K562 (cell line): ENCODE measurements around the gene ZNF750. TPM values are rescaled to one million over a fixed set of nuclear protein-coding genes. Genes with fewer than 3 reads are reported as not detected.
A peak's percentile ranks its signal among the peaks of the same experiment; 100 is the strongest.

Experiments used
- ATAC-seq: fragments of 200-7000 bp; cut with Tn5 transposase; 3 replicates; pipeline ENCODE4 v1.9.1; 2020; ENCODE audit warnings: moderate library complexity
- BruUV-seq: library from RNA; stranded (reverse); fragments of 400-500 nt; replicated peaks from 2 replicates; lab custom pipeline; 2021; lab: Mats Ljungman, UMichigan
- CTCF ChIA-PET: fragments of 300-600 bp; formaldehyde crosslinking; extraction: SDS; loops from one replicate; lab custom pipeline; 2021; ENCODE audit warnings: low intra/inter-chr PET ratio; lab: Yijun Ruan, JAX
- POLR2A ChIA-PET: fragments of 300-600, 350-650 bp; sonication (Branson Sonifier 250); formaldehyde crosslinking; extraction: SDS; loops from one replicate; lab custom pipeline; 2021; ENCODE audit warnings: antibody characterized with exemption, inconsistent platforms; lab: Yijun Ruan, JAX
- DNase-seq, 4 experiments: peaks; one replicate each; pipeline versions ENCODE4 v3.0.0 to v3.0.0-alpha.2; 2011 to 2018; ENCODE audit warnings: low spot score in 3 of 4, mixed read lengths in 3 of 4; ENCODE audit errors: extremely low read depth in 1 of 4
- FAIRE-seq: peaks from 2 replicates; lab custom pipeline; 2011; peaks lifted over from hg19 to GRCh38; lab: Jason Lieb, UNC
- H2AFZ ChIP-seq: 2 replicates; pipeline ENCODE4 v1.6.0; 2011; ENCODE audit warnings: low read depth, low read length, control low read depth, inconsistent platforms
- H3K27ac ChIP-seq: fragments of 200-600 bp; 3 replicates; pipeline ENCODE4 v1.8.0; 2011; ENCODE audit warnings: low read depth, mild to moderate bottlenecking, control low read depth, inconsistent platforms, low read length, moderate library complexity, mixed read lengths; ENCODE audit errors: extremely low read depth
- H3K27me3 ChIP-seq, 2 experiments: fragments of 300-600 bp in 1 of 2; 2 replicates in 1 of 2; 3 replicates in 1 of 2; pipeline versions ENCODE4 v1.6.0 to v1.8.0; 2011; ENCODE audit warnings: inconsistent platforms in 2 of 2, low read length in 2 of 2, mild to moderate bottlenecking in 1 of 2, mixed read lengths in 1 of 2, moderate library complexity in 1 of 2; ENCODE audit not compliant: control insufficient read depth in 2 of 2, insufficient read depth in 2 of 2
- H3K36me3 ChIP-seq: fragments of 300-600 bp; 3 replicates; pipeline ENCODE4 v1.8.0; 2011; ENCODE audit warnings: mild to moderate bottlenecking, low read length, inconsistent platforms; ENCODE audit not compliant: control insufficient read depth, insufficient read depth
- H3K4me1 ChIP-seq, 2 experiments: fragments of 200-600 bp in 1 of 2; replicated peaks in 1 of 2; 2 replicates in 1 of 2; 3 replicates in 1 of 2; pipeline versions ENCODE4 v1.5.1 to v1.8.0; 2011; ENCODE audit warnings: inconsistent platforms in 2 of 2, low read length in 2 of 2, mild to moderate bottlenecking in 1 of 2, mixed read lengths in 1 of 2, moderate library complexity in 1 of 2; ENCODE audit not compliant: control insufficient read depth in 2 of 2, insufficient read depth in 2 of 2
- H3K4me2 ChIP-seq: 2 replicates; pipeline ENCODE4 v1.6.1; 2011; ENCODE audit warnings: low read length, control low read depth, inconsistent platforms, mixed read lengths; ENCODE audit not compliant: insufficient read depth
- H3K4me3 ChIP-seq: fragments of 200-600 bp; sonication (generic), shearing (Covaris generic); 2 replicates; pipeline ENCODE4 v1.5.1; 2016; ENCODE audit warnings: control low read depth, inconsistent platforms
- H3K79me2 ChIP-seq: fragments of 200-600 bp; 3 replicates; pipeline ENCODE4 v1.8.0; 2011; ENCODE audit warnings: low read length, inconsistent platforms; ENCODE audit not compliant: control insufficient read depth, insufficient read depth
- H3K9ac ChIP-seq, 2 experiments: 2 replicates each; pipeline versions ENCODE4 v1.6.0 to v1.6.1; 2011; ENCODE audit warnings: low read depth in 2 of 2, low read length in 2 of 2, control low read depth in 1 of 2, inconsistent platforms in 1 of 2, mild to moderate bottlenecking in 1 of 2, mixed read lengths in 1 of 2; ENCODE audit not compliant: insufficient read depth in 1 of 2
- H3K9me1 ChIP-seq: one replicate; pipeline ENCODE4 v1.6.0; 2011; ENCODE audit warnings: inconsistent platforms, mild to moderate bottlenecking, low read length, moderate library complexity; ENCODE audit not compliant: control insufficient read depth, insufficient read depth
- H3K9me3 ChIP-seq: replicated peaks from 2 replicates; pipeline ENCODE4 v1.5.1; 2011; ENCODE audit warnings: low read depth, low read length, inconsistent platforms; ENCODE audit not compliant: control insufficient read depth, insufficient read depth
- H4K20me1 ChIP-seq: replicated peaks from 2 replicates; pipeline ENCODE4 v1.6.1; 2011; ENCODE audit warnings: low read length, inconsistent platforms, mixed read lengths; ENCODE audit not compliant: control insufficient read depth, insufficient read depth
- AFF1 ChIP-seq, 2 experiments: fragments of 450-650 bp; IDR thresholded peaks; 2 replicates each; pipeline ENCODE4 v1.6.1; 2018; ENCODE audit warnings: mild to moderate bottlenecking in 2 of 2, low read depth in 1 of 2; ENCODE audit not compliant: partially characterized antibody in 2 of 2
- CBX3 ChIP-seq, 2 experiments: IDR thresholded peaks; 1 replicate in 1 of 2; 2 replicates in 1 of 2; pipeline ENCODE4 v1.6.1; 2012; ENCODE audit warnings: inconsistent platforms in 2 of 2, low read length in 2 of 2, borderline replicate concordance in 1 of 2, control low read depth in 1 of 2
- GABPB2 ChIP-seq: fragments of 250-450 bp; sonication (Bioruptor Pico); conservative IDR thresholded peaks from 2 replicates; pipeline ENCODE4 v1.5.1; 2021; ENCODE audit warnings: mild to moderate bottlenecking
- HBP1 ChIP-seq: fragments of 450-650 bp; formaldehyde crosslinking; IDR thresholded peaks from 2 replicates; pipeline ENCODE4 v1.4.0; 2022; ENCODE audit warnings: missing genetic modification characterization
- HIVEP1 ChIP-seq: fragments of 250-450 bp; sonication (Bioruptor Pico); IDR thresholded peaks from 2 replicates; pipeline ENCODE4 v1.4.0; 2020; ENCODE audit warnings: mild to moderate bottlenecking
- HLTF ChIP-seq: fragments of 450-650 bp; IDR thresholded peaks from 2 replicates; pipeline ENCODE4 v1.6.1; 2016
- PREB ChIP-seq: sonication (generic); formaldehyde crosslinking; IDR thresholded peaks from 2 replicates; pipeline ENCODE4 v1.8.1; 2023; ENCODE audit warnings: mild to moderate bottlenecking, missing genetic modification reagents
- ZNF121 ChIP-seq: sonication (generic); formaldehyde crosslinking; conservative IDR thresholded peaks from 2 replicates; pipeline ENCODE4 v1.8.0; 2022; ENCODE audit warnings: missing genetic modification reagents
- ZNF696 ChIP-seq: fragments of 250-450 bp; sonication (Bioruptor Pico); conservative IDR thresholded peaks from 2 replicates; pipeline ENCODE4 v1.4.0; 2020; ENCODE audit warnings: mild to moderate bottlenecking, moderate library complexity
- WGBS: fragments of 100-300 bp; shearing (Covaris generic); methylation state at CpG from one replicate; pipeline ENCODE4 v1.1.6; 2016; ENCODE audit warnings: low coverage, mixed read lengths; ENCODE audit not compliant: insufficient coverage; ENCODE audit errors: missing lambda C conversion rate; 5-methylcytosine and 5-hydroxymethylcytosine counted together
- in situ Hi-C: fragments of 300-500 bp; cut with MboI; formaldehyde crosslinking; loops from 4 replicates; pipeline ENCODE4 v1.15.0; 2018; ENCODE audit warnings: inconsistent platforms, mixed read lengths
- intact Hi-C: fragments of 100-400 bp; cut with micrococcal nuclease; formaldehyde crosslinking; loops from 2 replicates; pipeline ENCODE4 v1.14.2; 2022
- polyA plus RNA-seq, 8 experiments: library from polyadenylated mRNA; depleted of rRNA in 4 of 8; stranded (reverse) in 5 of 8; unstranded in 3 of 8; fragments of >200 nt; fragmentation: Nextera tagmentation in 2 of 8; fragmentation: Illumina TruSeq in 1 of 8; extraction: Ambion mirVana in 2 of 8; extraction: Trizol in 1 of 8; gene quantifications; 2 replicates each; pipeline versions ENCODE4 v1.2.1 to v1.2.3, GENCODE V29; 2011 to 2014; ENCODE audit warnings: inconsistent platforms in 1 of 8, missing spikeins in 1 of 8
- total RNA-seq, 7 experiments: library from RNA; depleted of rRNA in 6 of 7; stranded (reverse); fragments of >200 nt in 6 of 7; fragmentation: Illumina TruSeq in 2 of 7; extraction: Trizol in 2 of 7; gene quantifications; 2 replicates each; pipeline versions ENCODE4 v1.2.1 to v1.2.3, GENCODE V29; 2011 to 2021; ENCODE audit warnings: low replicate concordance in 1 of 7
- TF ChIP-seq, protein P1 (sequence below): IDR thresholded peaks from 3 replicates; pipeline ENCODE4 v1.6.1; 2011; ENCODE audit warnings: borderline replicate concordance, mild to moderate bottlenecking, moderate library complexity; ENCODE audit not compliant: insufficient read length; ENCODE audit errors: extremely low read depth

Gene ZNF750
- total and polyA plus RNA-seq, 9 of the 15 experiments (the other 6 are each of a cell fraction or from before 2014, with no cell fraction given) = not detected

DNA sequence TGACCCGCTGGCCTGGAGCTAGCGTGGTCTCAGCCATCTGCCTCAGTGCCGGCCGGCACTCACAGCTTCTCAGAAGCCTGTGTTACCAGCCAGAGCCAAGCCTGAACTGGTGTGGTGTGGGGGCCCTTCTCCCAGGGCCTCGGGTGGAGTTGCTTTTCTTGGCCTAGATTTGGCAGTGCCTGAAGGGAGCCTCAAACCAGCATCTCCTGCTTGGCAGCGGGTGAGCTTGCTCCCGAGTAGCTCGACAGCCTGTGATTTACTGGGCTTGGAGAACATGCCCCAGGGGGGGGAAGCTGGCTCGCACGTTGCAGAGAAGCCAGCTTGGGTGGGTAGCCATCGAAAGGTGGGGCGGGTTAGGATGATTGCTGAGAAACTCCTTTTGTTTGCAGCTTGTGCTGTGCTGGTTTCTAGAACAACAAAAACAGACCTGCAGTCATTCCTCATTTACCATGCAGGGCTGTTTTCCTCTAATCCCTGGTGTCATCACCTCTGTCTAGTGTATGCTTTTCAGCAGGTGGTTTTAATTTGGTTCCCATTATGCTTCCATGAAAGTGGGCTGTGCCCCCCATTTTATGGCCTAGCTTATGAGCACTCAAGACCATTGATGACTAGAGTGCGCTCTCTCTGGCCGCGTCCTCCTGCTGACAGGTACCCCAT lies 45.7 kb downstream of the ZNF750 start:
- FAIRE-seq = no peak
- in situ Hi-C loops = no loop called here
- TF ChIP-seq, protein P1, sequence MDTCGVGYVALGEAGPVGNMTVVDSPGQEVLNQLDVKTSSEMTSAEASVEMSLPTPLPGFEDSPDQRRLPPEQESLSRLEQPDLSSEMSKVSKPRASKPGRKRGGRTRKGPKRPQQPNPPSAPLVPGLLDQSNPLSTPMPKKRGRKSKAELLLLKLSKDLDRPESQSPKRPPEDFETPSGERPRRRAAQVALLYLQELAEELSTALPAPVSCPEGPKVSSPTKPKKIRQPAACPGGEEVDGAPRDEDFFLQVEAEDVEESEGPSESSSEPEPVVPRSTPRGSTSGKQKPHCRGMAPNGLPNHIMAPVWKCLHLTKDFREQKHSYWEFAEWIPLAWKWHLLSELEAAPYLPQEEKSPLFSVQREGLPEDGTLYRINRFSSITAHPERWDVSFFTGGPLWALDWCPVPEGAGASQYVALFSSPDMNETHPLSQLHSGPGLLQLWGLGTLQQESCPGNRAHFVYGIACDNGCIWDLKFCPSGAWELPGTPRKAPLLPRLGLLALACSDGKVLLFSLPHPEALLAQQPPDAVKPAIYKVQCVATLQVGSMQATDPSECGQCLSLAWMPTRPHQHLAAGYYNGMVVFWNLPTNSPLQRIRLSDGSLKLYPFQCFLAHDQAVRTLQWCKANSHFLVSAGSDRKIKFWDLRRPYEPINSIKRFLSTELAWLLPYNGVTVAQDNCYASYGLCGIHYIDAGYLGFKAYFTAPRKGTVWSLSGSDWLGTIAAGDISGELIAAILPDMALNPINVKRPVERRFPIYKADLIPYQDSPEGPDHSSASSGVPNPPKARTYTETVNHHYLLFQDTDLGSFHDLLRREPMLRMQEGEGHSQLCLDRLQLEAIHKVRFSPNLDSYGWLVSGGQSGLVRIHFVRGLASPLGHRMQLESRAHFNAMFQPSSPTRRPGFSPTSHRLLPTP = no peak
- no peak for TF ChIP-seq ZNF696 (CRISPR knock-in tag)
- TF ChIP-seq ZNF121 (CRISPR knock-in tag) = no peak
- no peak for TF ChIP-seq HIVEP1 (CRISPR knock-in tag)
- no peak for TF ChIP-seq PREB (CRISPR knock-in tag)
- TF ChIP-seq GABPB2 (CRISPR knock-in tag) = no peak
- no peak for TF ChIP-seq CBX3 (IDR thresholded peaks at IDR 0.05; ENCODE audit: borderline replicate concordance in 1 of 2, low read length in 2 of 2)
- no peak for TF ChIP-seq HBP1
- no peak for TF ChIP-seq AFF1 (IDR thresholded peaks at IDR 0.05; ENCODE audit: low read depth in 1 of 2, partially characterized antibody in 2 of 2)
- no peak for TF ChIP-seq HLTF

More for the DNA sequence above, 45.7 kb downstream of the ZNF750 start:
- Histone ChIP-seq H3K79me2 (0 out of 3 replicates have a peak, but pooled peaks cover 4% of the 10 kb centered on the region), H4K20me1 (0 out of 2 replicates have a peak, but pooled peaks cover 3% of the 10 kb centered on the region), H3K4me2 (no peak overlapping the region), H3K27me3 (no peaks in the 10 kb centered on the region), H3K9me1 (peaks cover 3% of the 10 kb centered on the region), H3K9ac (peak overlapping the region in 1 of 2 experiments; percentile 14; a peak in 1 of 4 replicates), H3K9me3 (no peaks in the 10 kb centered on the region), H3K27ac (no peak overlapping the region), H2AFZ (no peak overlapping the region), H3K4me3 (no peak overlapping the region), H3K36me3 (peaks cover 40% of the 10 kb centered on the region; the same call in 1 of the 3 replicates), H3K4me1 (peaks cover 0 to 18% of the 10 kb centered on the region in 2 experiments; a peak in 2 of 5 replicates)
- 79% methylated on average over 9 of the region's 15 CpGs for WGBS
- DNase-seq (no peak), ATAC-seq (no peak)
- POLR2A ChIA-PET = interaction anchor here (0.5 kb wide), 1 partner anchor 17 kb away, joined by 3 read pairs; no protein-coding TSS in a partner anchor
- no TSS peak for BruUV-seq
- intact Hi-C loops = no loop called here
- CTCF ChIA-PET = no interaction called here
